ENCODE measurements around the gene ICAM1.

Gene ICAM1

DNA sequence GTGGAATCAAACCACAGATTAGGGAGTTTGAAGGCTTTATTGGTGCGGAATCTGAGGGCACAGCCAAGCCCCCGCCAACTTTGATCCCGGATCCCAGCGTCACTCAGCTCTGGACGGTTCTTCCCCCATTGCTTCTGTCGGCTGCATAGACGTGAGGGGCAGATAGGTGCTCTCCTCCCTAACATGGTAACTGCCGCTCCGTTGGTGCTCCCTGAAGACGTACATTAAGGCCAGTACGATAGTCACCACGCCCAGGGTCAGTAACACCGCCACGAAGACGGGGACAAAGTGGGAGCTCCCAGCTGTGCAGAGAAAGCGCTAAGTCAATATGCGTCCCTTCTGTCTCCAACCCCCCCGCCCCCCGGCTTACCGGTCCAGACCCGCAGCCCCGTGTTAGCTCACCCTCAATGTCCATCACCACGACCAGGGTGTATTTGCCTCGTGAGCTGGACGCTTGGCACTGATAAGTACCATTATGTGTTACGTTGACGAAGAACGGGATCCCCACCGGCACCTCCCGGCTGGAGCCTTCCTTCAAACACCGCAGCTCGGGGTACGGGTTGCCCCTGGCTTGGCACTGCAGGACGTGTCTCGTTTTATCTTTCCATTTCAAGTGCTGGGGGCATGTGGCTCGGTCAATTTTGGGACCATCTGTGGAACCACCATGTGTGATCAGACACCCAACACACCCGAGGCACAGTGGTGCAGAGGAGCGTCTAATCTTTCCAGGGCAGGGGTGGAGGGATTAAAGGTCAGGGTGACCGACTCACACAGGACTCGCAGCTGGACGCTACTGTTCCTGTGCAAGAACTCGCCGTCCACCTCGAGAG is 63.1 kb downstream of the ICAM1 start:
- DNase-seq, result peak; percentile 3
- in situ Hi-C loops (cut with HindIII; ENCODE audit: low pct_ligation_motif_present, low pct_unique_long_range_greater_than_20kb, low sequenced_read_pairs), result no loop called here

- in situ Hi-C loops (cut with HindIII; ENCODE audit: low pct_ligation_motif_present, low pct_unique_long_range_greater_than_20kb, low sequenced_read_pairs), result no loop called here
Observed at GRCh38 chr19:10334588-10335351, 63.9 kb downstream of the ICAM1 start.

GRCh38 chr19:10335352-10335985 is 64.5 kb downstream of the ICAM1 start:
- no peak for DNase-seq
- in situ Hi-C loops (cut with HindIII; ENCODE audit: low pct_ligation_motif_present, low pct_unique_long_range_greater_than_20kb, low sequenced_read_pairs), result no loop called here

More at GRCh38 chr19:10334588-10335351, 63.9 kb downstream of the ICAM1 start:
- DNase-seq, result peak; percentile 96

All from ACHN (cell line).